HT-29 (cell line): ENCODE results near the gene PRKN. TPM values are rescaled to one million over a fixed set of nuclear protein-coding genes. Genes with fewer than 3 reads are reported as not detected.
"Not testable (repeated sequence)": the region's sequence is repeated elsewhere in the genome, so short reads cannot be mapped to it uniquely, and the experiment has no call there.

Source experiments
- DNase-seq: peaks from one replicate; pipeline ENCODE4 v3.0.0-alpha.2; 2015; ENCODE audit warnings: low spot score
- total RNA-seq: library from RNA; depleted of rRNA; stranded (reverse); fragments of >200 nt; shearing (Covaris generic); gene quantifications from 2 replicates; pipeline ENCODE4 v1.2.3, GENCODE V29; 2014

PRKN gene
- total RNA-seq, 1 experiment from 2014 or later: 3.4 TPM

DNA sequence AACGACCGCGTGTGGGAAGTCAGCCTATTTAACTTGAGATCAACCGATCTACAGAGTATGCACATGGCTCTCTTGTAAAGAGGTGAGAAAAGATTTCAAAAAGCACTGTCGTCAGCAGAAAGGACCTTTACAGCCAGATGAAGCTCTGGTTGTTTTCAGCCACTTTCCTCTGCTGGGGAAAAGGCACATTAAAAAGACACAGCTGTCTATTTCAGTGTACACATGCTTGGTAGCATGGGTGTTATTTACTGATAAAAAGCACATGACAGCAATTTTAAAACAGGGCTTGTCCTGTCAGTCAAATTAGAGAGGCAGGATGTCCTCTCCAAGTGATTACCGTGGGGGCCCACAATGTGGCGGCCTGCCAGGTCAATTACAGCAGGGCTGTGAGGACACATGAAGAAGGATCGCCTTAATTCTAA lies 188.9 kb downstream of the PRKN start:
- DNase-seq: no peak

DNA sequence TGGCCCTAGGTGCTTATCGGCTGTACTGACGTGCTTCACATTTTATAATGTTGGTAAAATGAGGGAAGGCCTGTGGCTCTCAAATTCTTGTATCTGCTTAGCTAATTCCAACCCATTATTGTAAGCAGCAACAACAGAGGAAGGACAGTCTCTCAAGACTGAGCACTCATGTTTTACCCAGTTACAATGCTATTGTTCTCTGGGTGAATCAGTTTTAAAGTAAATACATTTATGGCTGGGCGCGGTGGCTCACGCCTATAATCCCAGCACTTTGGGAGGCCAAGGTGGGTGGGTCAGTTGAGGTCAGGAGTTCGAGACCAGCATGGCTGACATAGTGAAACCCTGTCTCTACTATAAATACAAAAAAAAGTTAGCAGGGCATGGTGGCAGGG lies 194.6 kb downstream of the PRKN start:
- no peak for DNase-seq

DNA sequence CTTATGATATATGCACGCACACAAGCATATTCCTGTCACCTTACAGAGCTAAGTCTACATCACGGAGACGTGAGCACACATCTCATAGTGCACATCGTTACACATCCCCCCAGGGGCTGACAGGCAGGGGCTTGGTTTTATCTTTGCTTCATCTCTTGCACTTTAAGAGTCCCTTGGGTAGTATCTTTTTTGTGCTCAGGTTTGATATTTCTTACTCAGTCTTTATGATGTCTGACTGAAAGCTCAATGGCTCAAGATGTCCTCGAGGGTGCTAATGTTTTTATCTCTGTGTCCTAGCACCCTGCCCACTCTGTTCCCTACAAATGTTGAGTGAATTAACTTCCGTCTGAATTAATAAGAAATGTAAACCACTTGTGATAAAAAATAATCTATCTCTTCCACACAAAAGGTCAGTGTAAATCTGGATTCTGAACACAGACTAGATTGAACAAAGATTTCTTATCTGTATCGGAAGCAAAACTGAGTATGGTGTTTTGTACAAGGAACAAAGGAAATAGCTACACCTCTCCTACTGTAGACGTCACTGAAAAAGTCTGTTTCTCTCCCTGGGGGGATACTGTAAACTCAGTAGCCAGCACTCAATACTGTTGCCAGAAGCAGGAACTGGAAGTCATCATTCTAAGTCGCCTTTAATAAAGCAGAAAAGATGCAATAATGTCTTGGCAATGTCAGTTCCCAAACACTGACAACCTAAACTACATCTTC lies 195.1 kb downstream of the PRKN start:
- no peak for DNase-seq

DNA sequence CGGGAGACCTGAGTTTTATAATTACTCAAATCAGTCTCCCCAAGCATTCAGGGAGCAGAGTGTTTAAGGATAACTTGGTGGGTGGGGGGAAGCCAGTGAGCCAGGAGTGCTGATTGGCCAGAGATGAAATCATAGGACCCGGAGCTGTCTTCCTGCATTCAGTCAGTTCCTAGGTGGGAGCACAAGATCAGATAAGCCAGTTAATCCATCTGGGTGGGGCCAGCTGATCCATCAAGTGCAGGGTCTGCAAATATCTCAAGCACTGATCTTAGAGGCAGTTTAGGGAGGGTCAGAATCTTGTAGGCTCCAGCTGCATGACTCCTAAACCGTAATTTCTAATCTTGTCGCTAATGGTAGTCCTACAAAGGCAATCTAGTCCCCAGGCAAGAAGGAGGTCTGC lies 196.2 kb downstream of the PRKN start:
- DNase-seq: not testable (repeated sequence)

DNA sequence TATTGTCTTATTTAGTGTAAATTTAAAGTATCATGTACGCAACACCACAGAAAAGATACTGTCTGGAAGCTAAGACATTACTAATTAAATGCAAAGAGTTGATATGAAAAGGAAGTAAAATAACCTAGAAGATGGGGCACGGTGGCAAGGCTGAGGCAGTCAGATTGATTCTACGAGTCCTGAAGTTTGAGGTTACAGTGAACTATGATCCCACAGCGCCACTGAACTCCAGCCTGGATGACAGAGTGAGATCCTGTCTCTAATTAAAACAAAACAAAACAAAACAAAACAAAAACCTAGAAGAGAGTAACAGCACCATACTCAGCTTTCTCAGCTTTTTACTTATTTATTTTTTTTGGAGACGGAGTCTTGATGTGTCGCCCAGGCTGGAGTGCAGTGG lies 199.0 kb downstream of the PRKN start:
- no peak for DNase-seq

DNA sequence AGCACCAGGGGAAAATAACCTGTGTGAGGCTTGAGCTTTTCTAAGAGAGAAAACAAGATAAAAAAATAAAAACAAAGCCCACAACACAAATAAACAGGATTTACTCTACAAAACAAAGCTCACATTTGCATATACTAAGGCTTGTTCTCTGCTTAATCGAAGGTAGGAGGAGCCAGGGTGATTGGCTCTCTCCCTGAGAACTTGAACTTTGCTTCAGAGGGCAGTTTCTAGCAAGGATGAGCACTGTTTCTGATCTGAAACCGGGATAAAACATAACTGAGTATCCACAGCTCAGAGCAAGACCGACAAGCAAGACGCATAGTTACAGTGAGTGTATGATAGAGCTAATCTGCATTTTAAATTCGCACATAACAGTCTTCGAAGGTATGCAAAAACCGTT lies 200.6 kb downstream of the PRKN start:
- DNase-seq: no peak

DNA sequence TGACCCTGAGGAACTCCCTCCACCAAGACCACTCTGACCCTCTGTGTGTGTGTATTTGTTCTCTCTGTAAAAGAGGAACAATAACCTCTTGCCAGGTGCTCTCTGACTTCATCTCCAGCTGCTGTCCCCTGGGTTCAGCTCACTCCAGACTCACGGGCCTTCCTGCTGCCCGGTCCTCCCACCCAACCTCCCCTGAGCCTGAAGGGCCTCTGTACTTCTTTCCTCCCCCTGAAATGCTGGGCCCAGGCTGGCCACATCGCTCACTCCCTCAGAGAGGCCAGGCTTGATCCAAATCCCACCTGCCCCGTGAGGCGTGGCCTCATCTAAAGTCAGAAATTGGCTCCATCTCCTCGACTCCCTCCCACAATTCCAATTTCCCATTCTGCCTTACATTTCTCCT lies 202.4 kb downstream of the PRKN start:
- DNase-seq: no peak

DNA sequence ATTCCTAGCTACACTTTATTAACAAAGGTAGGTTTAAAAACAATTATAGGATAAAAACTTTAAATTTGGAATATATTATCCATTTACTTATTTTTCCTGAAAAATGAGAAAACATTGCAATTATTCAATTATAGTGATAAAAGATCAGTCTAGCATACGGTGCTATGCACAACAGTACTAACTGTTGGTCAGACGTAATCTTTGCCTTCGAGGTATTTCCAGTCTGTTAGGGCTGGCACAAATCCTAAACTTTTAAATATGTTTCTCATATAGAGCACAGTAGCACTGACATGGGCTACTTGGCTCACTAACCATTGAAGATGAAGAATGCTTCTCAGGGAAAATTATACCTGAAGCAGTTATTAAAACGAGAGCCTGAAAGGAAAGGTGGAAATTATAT lies 214.8 kb downstream of the PRKN start:
- no peak for DNase-seq

DNA sequence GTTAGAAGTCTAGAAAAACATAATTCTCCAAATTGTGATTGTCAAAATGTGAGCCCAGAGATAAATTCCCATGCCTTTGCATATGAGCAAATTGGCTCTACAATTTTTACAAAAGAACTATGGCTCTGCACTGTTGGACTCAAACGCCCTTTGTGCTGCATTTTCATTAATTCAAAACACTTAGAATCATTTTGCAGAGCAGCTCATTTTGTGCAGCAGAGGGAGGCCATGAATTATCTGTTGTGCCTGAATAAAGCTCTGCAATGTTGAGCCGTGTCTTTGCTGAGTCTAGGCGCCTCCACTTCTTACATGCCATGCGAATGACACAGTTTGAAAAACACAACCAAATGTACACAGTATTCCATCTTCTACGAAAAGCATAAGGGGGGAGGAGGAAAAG lies 230.2 kb downstream of the PRKN start:
- no peak for DNase-seq

DNA sequence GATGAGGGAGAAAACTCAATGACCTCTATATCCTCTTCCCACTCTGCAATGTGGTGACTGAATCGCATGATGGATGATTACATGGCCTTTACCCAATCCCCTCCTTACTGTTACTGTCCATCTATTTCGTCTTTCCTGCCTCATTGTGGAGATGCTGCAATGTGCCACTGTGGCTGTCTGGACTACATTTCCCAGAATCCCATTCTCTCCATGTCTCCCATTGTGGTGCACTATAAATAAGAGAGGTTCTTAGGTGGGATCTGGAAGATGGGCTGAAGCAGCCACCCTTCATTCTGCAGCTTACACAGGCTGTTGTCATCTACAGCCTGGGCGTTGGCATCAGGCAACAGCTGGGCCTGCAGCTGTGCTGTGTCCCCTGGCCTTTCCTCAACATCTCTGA lies 233.6 kb downstream of the PRKN start:
- DNase-seq: no peak

DNA sequence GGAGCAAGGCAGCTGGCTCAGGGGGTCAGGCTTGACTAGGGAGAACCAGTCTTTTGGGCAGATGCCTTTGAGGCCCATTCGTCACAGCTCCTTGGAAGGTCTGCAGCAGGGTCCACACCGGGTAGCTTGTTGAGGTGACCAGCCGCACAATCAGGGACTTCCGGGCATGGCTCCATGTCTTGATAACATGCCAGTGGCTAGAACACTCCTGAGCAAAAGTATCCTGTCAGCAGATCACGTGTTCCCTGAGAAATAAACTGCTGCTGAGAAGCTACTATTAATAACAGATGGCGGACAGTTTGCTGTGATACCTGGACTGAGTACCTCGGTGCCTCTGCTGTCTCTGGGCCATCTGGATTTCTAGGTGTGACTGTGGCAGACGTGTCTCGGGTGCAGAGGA lies 235.9 kb downstream of the PRKN start:
- DNase-seq: no peak

DNA sequence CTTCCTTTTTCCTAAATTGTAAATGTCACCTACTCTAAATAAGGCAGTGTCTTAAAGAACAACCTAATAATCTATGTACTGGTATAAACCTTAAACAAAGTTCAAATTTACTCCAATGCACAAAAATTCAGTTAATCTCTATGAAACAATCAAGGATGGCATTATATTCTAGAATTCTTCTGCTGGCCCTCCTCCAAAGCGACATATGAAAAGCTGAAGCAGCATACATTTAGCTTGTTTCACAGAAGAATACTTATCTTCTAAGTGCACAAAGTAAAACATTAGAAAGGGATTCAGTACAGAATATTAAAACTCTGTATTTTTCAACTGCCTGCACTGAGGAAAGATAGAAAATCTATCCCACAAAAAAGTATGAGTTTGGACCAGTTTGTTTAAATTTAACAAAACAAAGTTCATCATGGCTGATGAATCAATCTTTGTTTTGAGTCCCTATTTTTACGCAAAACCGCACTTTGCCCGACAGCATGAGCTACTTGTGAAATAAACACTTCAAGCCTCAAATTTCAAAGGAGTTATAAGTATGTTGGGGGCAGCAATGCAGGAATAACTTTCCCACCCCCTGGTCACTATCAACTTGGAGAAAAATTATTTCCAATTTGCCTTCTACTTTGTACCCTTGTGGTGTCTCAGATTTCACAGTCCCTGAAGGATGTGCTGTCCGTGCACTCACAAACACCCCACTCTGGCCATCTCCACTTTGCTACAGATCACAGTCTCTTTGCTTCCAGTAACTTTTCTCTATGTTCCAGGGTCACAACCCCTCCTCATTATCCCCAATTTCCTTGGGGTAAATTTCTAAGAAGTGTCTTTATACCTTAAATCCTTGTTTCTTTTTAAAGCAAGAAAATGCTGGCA lies 238.2 kb downstream of the PRKN start:
- no peak for DNase-seq

DNA sequence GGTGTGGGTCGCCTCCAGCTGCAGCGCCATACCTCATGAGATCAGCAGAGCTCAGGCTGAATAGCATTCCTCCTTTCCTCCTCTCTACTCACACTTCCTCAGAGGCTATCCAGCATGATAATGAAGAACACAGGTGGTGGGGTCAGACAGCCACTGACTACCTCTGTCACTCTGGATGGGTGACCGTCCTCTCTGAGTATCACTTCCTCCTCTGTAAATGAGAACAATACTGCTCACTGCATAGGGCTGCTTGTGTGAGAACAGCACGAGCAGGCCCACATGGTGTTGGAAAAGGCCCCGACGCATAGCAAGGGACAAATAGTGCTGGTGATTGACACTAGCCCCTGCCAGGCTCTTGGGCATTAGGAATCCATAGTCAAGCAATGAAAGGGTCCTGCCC lies 239.1 kb downstream of the PRKN start:
- no peak for DNase-seq

DNA sequence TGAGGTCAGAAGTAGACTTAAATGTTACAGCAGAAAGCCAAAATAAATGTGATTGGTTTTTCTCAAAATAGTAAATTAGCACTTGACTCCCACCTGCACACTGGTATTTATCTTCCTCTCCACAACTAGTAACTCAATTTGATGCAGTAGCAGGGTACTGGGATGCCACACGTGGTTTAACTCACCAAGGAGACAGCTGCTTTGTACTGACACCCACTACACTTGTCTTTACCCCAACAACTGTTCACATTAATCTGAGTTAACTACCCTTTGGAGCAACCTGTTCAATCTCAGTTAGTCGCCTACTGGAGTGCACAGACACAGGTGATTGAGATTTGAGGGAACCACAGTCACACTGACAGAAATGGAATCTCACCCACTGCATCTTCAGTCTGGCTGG lies 242.1 kb downstream of the PRKN start:
- no peak for DNase-seq

DNA sequence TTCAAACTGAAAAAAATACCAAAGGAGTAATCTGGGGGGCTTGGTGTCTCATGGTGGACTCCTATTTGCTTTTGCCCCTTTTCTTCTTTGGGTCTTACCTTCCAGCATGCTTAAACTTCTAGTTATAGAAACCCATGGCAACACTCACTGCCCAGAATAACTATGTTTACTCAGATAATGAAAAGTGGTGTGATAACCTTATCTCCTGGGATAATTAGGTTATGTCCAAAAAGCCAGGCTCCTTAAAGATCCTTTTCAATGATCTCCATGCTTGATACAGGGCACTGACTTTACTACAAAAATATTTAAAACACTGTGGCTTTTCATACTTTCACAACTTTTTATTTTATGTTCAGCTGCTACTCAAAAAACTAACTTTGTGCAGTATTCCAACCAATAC lies 245.6 kb downstream of the PRKN start:
- no peak for DNase-seq

DNA sequence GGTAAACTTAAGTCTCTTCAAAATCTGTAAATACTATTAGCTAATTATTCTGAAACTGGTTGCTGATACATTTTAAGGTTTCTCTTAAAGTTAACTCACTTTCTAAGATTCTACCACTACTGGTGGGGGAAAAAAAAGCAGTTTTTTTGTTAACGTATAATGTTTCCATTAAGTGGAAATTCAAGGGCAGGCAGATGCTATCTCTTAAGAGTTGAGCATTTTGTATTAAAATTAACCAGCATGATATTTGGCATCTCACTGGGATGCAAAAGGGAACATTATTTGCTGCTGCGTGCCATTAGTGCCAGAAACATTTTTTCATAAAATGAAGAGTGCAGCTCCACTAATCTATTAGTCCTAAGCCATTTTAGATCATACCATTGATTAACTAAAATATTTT lies 246.2 kb downstream of the PRKN start:
- no peak for DNase-seq

DNA sequence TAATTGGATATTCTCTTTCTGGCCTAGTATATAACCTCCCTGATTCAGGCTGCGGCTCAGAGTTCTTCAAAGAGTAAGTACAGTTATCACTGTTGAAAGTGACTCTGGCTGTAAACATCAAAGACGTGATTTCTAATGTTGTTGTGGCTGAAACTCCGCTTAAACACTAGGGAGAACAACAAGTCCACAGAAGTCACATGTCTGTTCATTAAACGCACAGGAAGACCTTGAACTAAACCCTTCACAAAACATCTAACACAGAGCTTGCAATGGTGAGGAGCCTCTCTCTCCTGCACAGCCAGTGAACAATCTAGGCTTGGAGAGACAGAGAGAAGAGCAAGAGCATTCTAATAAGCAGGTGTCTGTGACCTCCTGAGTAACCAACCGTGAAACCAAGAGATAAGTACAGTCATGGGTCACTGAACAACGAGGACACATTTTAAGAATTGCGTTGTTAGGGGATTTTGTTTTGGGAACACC lies 249.3 kb downstream of the PRKN start:
- no peak for DNase-seq

DNA sequence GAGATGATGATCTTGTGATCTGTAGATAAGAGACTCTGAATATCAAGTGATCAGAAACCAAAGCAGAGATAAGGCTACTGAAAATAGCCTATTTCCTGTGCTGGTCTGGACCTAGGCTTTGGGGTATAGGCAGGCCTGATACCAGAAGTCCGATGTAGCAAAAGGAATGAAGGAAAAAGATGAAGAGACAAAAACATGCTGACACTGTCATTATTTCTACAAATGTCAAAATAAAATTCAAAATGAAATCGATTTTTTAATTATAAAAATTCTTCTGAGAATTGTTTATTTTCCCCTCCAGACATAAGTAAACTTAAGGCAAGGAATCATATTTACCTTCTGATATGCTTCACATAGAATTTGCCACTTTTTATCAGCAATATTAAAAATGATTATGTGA lies 252.8 kb downstream of the PRKN start:
- DNase-seq: no peak

DNA sequence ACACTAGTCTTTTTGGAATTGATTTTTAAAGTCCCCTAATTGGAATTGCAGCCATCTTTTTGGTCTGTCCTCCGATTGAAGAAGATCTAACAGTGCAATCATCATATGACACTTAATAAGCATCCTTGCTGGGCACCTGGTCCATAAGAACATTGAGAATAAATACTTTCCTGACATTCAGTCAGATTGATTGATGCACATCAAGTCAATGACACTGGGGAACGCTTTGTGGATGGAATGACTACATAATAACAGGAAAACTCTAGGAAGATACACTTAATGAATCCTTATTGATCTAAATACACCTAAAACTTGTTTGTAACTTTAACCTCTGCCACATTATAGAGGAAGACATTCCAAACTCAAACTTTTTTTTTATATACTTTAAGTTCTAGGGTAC lies 255.7 kb downstream of the PRKN start:
- DNase-seq: no peak

DNA sequence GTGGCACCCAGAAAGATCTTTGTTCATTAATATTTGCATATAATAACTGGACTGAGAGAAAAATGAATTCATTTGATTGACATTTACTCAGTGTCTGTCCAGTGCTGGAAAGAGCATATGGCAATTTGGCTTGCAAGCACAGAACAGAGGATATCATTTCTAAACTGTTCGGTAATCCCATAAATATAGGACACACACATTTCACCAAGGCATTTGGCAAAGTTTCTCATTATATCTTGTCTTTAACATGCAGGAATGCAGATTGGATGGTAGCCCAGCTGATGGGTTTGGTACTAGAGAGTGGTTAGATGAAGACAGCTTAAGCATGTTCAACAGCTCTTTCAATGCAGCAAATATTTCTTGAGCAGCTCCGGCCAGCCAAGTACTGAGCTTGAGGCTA lies 259.2 kb downstream of the PRKN start:
- DNase-seq: no peak

DNA sequence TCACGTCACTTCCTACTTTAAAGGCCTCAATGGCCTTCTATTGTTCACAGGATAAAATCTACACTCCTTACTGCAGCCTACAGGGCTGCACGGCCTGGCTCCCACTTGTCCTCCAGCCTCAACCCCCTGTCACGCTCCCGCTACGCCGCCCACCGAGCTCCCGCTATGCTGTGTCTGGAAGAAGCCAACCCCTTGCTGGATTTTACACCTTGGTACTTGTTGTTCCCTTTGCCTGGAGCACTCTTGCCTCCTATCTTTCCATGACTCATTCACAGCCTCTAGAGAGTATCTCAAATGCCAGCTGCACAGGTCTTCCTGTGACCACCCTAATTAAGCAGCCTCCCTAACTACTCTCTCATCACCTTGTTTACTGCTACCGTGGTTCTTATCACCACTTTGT lies 259.9 kb downstream of the PRKN start:
- no peak for DNase-seq

DNA sequence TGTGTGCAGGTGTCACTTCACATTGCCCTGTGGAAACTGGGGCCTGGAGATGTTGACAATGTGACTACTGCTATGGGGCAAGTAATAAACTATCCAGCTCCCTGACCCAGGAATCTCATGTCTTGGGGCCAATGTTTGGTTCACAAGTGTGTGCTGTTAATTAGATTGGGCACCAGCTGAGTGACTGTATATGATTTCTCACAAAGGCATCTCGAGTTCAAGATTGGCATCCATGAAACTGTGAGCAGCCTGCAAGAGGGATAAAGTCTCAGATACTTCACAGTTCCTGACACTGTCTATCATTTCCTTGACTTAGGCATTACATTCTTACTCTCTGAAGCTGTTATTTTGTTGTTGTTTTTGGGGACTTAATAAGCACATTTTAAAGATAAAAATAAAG lies 264.0 kb downstream of the PRKN start:
- DNase-seq: no peak

DNA sequence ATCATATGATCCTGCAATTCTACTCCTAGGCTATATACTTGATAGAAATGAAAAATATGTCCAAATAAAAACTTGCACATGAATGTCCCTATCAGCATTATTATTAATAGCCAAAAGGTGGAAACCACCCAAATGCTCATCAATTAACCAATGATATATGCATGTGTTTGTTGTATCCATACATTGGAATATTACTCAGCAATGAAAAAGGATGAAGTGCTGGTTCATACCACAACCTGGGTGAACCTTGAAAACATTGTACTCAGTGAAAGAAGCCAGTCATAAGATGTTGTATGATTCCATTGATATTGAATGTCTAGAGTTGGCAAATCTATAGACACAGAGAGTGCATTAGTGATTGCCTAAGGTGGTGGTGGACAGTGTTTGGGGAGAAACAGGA lies 267.6 kb downstream of the PRKN start:
- no peak for DNase-seq
